ENCODE data around the gene HOXA13.

The HOXA13 gene

DNA sequence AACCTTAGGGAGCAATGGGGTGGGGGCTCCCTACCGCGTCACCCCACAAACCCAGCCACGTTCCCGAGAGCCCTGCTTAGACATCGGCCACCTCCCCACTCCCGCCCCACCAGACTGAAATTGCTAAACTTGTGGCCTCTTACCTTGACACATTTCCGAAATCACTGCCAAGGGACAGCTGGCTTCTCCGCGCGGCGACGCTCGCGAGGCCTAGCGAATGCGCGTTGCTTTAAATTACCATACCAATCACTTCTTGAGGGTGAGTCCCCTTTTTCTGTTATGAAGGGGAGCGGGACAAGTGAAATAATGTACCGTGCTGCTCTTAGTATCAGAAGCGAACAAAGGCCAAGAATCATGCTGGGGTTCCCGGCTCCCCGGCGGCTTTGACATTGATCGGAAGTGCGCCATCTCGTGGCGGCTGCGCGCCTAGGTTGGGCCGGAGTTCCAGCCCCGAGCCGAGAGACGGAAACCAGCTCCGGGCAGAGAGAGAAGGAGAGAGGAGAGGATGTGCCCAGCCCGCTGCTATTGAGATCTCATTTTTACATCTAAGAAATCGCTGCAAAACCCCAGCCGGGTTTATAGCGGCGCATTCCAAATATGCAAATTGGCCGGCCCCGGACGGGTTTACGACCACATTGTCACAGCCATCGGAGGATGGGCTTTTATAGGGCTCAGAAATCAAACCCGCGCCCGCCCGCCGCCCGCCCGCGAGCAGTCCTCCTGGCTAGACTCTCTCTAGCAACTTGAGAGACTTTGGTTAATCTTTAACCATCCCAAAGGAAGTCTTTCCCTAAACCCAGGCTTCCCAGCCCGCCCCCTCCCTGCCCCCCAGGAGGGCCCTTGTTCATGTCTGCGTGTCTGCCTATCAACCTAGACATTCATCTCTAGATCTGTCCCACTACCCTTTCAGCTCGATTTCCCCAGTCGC is 20.1 kb downstream of the HOXA13 start:
- DNase-seq, result no peak

DNA sequence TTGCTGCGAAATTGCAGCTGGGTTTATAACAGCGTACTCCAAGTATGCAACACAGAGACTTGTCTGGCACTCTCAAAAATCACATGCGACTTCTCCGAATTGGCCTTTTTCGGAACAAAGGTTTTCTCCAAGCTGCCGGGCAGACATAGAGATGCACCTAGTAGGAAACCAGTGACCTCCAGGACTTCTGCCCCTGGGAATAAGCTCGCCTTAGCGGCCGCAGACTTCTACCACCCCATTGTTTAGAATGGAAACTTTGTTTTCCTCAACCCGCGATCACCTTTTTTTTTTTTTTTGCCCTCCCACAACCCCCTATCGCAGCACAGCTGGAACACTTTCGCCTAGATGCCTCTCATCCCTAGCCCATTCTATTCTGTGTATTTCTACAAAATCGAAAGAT is 20.9 kb downstream of the HOXA13 start:
- no peak for DNase-seq

DNA sequence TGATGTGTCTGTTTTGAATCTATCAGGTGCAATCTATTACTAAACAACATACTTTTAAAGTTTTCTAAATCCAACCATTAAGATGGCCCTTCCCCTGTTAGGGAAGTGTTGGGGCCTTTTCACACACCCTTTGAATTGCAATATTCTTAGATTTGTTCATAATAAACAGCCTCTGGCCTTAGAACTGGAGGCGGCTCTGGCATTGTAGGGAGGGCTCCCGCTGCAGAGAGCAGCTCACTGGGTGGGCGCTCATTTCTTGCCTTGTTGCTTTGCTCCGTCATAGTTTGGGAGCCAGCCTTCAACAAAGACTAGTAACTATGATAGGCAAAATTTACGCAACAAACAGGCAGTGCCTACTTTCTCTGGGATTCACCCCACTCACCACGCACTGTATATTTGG is 21.5 kb downstream of the HOXA13 start:
- DNase-seq, result no peak

DNA sequence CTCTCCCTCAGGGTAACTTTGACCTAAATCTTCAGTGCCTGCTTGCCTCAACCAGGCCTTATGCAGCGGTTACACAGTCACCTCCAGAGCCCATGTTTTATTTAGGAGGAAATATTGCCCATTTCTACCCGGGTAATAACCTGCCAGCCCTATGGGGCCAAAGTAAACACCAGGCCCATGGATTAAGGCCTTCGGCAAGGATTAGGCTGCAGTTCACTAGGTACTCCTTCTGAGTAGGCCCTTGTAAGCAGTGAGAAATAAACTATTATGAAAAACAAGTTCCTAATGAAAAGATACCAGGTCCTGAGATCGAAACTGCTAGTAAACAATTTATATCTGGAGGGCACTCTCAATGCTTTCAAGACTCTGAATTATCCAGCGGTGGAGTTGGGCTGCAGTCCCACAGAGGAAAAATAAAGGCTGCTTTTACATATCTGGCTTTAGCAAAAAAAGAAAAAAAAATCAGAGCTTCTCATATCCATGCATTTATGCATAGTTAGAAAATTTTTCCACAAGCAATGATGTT is 22.0 kb downstream of the HOXA13 start:
- no peak for DNase-seq

DNA sequence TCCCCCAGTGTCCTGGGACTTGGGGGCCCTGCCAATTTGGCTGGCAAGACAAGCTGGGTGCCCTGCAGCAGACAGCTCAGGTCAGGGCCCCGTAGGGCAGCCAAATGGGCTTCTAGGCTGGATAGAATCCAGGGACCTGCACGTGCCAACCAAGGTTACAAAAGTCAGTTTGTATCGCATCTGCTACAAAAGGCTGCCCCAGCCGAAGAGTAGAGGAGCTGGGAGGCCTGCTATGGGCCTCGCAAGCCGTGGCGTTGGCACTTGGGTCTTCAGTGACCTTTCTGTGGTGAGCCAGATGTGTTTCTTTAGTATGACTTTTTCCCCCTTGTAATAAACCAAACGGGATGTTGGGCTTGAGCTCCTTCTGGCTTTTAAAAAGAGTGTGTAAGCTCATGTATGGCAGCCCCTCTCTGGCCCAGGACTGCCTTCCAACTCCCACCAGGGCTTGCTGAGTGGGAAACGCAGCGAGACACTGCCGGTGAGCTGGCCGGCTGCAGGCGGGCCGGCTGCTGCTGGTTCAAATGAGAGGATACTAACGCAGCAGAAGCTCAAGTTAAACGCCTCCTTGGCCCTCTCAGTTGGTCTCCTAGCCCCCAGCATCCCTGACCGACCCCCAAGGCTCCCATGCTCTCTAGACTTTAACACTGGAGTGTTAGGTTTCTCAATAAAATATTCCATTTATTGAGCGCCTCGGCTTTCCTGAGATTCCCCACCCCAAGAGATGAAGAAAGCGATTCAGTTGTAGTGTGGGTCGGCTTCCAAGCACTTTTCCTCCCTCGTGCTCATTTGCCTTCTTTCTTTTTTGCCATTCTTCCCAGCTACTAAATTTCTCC is 22.7 kb downstream of the HOXA13 start:
- DNase-seq, result no peak

DNA sequence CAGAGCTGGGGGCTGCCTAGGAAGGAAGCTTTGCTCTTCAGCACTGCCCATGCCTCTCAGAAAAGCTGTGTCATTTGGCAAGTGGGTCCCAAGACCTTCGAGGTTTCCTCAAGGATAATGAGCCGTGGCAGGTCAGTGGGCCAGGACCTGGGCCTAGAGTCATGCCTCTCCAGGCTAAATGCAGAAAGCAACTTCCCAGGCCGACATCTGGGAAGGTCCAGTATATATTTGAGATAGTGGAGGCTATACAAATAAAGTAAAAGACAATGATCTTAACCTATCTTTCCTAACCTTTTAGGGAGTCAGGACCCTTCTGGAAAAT is 23.4 kb downstream of the HOXA13 start:
- DNase-seq, result no peak

DNA sequence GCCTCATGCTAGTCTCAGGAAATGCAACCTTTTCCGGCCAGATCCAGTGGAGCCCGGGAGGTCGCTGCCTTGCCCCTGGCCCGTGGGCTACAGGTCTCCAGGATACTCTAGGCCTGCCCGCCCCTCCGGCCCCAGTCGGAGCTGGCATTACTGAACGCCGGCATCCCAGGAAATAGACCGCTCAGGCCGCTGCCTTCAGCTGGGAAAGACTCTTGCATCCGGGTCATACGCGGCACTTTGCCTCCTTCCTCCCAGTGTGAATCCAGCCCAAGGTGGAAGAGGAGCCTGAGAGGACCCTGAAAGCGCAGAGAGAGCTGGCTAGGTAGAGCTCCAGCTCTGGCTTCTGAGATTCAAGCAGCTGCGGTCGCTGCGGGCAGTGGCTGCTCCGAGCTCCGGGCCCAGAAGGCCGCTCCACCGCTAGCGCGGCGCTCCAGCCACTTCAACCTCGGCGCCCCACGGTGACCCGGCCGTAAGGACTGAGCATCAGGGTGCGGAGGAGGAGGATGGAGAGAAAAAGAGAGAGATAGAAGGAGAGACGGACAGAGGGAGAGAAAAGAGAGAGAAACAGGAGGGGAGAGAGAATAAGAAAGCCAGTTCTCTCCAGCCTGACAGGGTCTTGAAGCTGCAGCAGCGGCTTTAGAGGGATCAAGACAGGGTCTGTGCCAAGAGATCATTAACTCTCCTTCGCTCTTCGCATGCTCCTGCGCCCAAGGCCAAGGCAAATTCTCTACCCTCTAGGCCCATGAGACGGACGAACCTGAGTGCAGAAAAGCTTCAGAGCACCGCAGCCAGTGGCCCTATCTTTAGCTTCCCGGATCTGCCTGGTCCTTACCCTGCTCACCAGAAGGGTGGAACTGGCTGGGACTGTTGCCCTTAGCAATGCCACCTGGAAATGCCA is 24.0 kb downstream of the HOXA13 start:
- no peak for DNase-seq

DNA sequence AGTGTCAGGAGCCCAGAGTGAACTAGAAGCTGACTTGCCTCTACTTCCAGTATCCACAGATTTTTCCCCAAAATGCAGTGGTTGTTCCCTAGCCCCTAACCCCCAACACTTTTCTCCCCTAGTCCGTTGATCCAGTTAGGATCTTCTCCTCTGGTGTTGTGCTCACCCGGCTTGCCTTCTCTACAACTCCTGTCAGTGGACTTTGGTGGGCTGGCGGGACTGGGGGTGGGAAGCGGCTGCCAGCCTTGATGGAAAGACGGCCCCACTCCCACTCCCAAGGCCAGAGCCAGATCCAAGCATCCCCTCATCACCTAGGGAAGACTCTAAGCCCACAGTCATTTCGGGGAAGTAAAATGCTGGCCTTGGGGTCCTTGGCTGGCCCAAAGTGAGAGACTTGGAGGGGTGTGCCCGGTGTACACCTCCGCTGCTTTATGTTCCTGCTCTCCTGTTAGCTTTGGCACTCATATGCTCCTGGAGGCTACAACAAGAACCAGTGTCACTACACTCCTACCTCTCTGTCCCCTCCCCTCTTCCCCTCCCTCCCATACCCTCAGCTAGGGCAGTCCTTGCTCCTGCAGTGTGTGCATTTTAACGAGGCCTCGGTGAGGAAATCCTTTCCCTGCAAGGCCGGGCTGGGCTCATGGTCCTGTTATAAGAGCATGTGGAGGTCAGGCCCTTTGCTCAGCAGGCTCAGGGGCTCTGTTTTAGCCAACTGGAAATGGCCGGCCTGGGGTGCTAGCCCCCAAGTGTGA is 24.8 kb downstream of the HOXA13 start:
- DNase-seq, result no peak

DNA sequence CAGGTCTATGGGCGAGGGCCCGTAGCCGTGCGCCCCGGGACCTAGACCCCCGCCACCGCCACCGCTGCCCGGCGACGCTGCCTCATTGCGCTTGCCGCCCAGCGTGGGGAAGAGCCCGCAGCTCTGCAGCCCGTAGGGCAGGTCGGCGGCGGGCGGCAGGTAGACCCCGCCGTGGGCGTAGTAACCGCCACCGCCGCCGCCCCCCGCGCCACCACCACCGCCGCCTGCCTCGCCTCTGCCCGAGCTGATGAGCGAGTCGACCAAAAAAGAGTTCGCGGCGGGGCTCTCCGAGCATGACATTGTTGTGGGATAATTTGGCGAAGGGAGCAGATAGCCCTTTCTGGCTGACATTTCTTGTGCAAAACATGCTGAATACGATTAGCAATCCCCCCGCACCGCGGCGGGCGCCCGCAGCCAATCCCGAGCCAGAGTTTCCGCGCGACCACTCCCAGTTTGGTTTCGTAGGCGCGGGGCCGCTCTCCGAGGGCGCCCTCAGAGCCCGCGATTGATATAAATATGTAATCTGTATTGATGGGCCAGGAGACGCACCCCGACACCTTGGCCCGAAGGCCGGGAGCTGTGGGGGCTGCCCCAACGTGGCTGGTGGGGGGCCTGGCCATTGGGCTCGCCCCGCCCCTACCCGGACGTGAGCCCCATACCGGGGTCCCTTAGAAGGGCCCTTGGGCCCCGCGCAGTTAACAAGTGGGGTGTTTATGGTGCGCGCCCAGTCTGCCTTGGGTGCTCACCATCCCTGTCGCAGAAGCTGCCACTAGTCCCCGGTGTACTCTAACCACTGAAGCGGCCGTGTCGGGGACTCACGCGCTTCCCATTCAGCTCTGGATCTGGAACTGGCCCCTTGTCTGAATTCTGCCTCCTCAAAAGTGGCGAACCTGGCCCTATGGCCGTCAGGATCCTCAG is 25.7 kb downstream of the HOXA13 start, which contains the start of gene HOXA10:
HOXA10 (minus strand) TSS at position 365 of the 918 bp plus-strand sequence; CDS start at position 351, 14 bp downstream.
- DNase-seq, result no peak

DNA sequence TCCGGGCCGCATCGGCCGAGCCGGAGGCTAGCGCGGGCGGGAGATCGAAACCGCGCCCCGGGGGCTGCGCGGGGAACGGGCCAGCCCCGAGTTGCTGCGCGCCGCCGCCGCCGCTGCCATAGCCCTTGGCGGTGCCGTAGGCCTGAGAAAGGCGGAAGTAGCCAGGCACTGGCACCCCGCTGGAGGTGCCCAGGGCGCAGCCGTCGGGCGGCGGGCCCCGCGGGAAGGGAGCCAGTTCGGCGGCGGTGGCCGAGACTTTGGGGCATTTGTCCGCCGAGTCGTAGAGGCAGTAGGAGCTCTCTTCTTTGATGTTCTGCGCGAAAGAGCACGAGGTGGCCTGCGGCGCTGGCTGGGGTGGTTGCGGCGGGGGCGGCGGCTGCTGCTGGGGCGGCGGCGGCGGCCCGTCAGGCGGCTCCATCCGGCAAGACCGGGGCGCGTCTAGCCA is 26.4 kb downstream of the HOXA13 start:
- DNase-seq, result no peak

DNA sequence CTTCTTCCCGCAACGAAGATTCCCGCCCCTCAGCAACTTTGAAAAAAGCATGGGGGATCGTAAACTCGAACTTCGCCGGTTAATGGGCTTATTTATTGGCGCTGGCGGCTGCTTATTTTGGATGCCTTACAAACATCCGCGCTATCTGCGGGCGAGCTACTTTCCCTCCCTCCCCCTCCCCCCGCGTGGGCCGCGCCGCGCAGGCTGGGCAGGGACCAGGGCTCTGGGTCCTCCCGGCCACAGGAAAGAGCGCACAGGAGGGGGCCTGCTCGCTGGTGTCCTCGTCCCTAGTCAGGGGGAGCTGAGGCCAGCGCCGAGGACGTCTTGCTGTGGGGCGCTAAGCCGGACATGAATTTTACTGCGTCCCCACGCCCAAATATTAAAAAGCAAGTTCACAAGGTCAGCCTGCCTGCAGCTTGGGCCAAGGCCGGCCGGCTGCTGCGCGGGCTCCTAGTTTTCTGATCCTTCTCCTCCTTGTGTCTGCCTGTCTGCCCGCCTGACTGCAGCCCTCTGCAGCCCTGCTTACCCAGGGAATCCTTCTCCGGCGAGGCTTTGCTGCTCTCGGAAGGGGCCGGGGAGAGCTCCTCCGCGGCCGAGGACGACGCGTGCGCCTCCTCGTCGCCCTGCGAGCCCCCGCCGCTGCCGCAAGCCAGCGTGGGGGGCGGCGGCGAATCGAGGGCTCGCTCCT is 26.9 kb downstream of the HOXA13 start:
- DNase-seq, result no peak

DNA sequence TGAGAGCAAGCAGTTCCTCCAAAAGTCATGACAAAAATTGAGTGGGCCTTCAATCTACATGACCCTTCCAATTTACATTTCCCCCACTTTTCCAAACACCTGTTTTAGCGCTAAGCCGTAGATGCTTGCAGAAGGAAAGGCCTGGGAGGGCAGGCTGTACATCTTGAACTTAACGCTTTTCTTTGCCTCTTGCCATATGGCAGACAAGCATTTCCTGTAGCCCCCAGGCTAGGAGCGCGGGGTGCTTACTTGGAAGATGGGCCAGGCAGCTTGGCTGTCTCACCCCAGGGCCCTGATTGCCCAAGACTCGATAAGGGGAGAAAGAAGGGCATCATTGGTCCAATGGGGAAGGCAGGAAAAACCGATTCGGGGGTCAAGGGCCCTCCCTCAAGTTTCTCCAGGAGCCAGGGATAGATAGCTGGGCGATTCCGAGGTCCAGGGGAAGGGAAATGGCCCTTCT is 27.5 kb downstream of the HOXA13 start:
- DNase-seq, result no peak

DNA sequence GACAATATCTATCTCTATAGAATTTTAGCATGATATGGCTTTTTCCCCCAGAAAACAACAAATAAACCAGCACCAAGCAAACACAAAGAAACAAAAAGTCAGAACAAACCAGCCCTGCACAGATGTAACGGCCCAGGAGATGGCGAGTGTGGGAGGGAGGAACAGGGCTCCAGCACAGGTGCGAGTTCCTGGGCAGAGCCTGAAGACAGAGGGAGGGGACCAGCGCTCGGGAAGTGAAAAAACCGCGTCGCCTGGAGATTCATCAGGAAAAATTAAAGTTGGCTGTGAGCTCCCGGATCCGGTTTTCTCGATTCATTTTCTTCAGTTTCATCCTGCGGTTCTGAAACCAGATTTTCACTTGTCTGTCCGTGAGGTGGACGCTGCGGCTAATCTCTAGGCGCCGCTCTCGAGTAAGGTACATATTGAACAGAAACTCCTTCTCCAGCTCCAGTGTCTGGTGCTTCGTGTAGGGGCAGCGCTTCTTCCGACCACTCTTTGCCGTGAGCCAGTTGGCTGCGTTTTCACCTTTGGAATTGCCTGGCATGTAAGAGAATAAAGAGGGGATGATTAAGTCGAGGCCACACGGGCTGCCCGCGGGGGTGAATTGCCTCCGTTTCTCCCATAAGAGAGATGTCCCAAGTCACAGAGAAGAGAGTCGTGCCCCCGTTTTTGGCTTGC is 28.1 kb downstream of the HOXA13 start:
- no peak for DNase-seq

DNA sequence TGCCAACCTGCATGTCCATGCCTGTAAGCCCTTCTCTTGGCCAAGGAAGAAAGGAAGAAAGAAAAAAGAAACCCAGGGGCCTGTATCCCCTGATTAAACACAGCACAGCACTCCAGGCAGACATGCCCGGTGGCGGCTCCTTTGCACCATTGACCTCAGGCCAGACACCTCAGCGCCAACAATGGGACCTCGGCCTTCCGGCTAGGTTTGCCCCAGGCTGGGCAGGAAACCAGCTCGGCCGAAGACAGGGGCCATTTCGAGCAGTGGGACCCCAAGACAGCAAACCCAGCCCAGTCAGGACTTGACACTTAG is 28.6 kb downstream of the HOXA13 start:
- DNase-seq, result no peak

DNA sequence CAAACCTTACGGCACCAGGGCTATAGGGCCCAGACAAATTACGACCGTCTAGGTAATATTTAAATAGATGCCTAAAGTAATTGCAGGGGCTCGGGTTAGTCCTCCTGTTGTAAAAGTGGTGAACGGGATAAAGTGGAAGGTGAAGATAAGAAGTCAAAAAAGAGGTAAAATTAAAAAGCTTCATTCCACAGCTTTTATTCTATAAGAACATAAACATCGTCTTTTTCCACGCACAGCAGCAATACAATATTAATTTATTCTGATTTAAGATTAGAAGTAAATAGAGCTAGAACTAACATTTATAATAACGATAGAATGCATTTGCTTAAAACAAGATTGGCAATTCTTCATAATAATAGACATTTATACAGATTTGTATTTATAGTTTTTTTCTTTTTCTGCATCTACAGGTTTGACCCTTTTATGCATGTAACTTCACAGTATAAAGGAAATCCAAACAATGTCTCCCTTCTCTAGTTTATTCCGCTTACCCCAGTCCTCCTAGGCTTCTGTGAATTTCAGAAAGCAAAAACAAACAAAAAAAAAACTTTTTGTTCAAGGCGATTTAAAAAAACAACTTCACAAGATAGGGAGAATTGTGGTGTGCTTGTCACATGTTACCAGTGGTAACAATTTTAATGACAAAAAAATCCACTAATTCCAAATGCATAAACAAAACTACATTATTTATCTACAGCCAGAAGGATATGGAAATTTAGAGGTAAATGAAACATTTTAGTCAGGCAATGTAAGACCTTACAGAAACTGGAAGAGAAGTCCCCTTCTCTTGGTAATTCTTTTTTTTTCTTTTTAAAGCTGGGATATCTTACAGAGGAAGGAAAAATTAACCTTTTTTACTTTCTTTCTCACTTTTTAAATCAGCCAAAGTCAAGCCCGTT is 29.2 kb downstream of the HOXA13 start:
- no peak for DNase-seq

DNA sequence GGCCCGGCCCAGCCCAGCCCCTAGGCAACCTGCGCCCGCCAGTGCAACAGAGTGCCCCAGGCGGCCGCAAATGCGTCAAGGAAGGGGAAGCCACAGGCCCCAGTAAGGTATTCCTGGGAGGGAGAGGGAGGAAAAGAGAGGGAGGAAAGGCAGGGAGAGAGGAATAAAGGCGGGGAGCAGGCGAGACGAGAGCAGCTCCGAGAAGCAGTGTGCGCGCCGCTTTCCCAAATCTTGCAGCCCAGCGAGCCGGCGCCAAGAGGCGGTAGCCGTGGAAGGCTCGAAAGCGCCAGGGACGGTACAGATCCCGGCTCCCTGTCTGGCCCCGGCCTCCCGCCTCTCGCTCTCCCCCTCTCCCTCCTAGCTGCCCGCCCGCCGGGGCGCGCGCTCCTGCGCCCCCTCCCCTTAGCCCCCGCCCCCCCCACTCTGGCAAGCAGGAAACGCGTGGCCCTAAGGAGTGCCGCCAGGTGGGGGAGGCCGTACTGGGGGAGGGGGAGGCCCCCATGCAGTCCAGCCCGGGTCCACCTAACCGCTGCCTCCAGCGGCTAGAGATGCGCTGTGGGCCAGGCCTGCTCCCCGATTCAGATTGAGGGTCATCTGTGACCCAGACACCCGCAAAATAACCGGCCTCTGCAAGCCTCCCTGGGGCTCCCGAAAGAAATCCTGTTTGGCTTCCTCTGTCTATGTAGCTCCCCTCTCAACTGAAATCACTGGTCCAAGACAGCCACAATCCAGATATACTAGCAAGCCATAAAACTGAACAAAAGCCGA is 30.0 kb downstream of the HOXA13 start:
- no peak for DNase-seq

DNA sequence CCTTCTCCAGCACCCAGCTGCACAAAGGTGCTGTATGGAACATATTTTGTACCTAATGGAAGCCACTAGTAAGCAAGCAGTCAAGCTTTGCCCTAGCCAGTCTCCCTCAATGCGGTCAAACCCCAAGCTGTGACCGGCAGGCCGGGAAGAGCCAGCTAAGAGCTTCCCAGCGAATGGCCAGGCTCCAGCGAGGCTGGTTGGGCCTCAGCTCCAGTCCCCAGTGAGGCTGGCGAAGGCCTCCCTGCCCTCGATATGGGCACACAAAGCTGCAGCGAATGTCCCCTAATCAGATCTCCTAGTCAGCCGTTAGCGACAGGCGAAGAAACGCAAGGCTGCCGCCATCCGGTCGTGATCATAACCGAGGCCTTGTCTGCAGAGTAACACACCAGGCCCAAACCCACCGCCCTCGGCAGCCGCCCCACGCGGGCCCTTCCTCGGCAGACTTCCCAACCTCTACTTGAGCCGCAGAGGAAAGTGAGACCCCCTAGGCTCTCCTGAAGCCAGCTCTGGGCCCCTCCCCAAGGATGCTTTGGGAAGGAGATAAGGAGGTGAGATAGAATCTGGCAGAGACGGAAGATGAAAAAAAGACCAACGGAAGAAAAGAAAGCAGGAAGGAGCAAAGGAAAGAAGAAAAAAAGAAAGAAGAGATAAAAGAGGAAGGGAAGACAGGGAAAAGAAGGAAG is 31.5 kb downstream of the HOXA13 start:
- DNase-seq, result no peak
